ENCODE results near the gene FSCN2. TPM values are rescaled to one million over a fixed set of nuclear protein-coding genes. Genes with fewer than 3 reads are reported as not detected.

The FSCN2 gene
- total and polyA plus RNA-seq, 2 experiments from 2014 or later = 0.13 to 1.6 TPM

DNA sequence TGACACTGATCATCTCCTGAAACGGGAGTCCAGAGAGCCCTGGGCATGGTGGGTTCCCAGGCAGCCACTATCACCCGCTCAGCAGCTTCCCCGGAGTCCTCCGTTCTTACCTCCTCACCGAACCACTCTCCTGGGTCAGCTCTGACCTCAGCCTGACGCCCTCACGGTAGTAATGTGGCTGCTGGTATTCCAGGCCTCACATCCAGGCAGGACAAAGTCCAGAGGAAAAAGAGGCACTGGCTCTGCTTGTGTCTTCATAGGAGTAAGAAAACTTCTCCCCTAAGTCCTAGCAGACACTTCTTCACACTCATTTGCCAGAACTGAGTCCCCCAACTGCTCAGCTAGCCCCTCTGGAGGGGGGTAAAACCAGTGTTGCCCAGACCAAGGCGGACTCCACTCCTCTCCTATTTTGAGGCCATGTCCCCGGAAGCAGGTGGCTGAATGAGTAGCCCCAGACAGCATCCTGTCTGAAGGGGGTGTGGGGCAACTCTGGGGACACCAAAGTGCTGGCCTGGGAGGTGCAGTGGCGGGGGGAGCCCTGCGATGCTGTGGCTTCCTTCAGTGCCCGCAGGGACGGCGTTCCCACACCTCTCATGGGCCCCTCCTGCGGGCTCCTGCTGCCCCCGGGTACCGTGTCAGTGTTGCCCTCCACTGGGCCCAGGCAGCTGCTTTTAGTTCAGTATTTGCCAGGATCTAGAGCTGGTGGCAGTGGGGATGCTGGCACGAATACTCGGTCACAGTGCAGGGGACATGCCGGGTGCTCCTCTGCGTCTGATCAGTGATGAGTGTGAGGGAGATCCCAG, 5.4 kb downstream of the FSCN2 start:
- Histone ChIP-seq H3K79me2 (replicated peaks; ENCODE audit: insufficient read depth) (no peaks in the 10 kb centered on the region), H2AFZ (no peak overlapping the region), H3K27ac (ENCODE audit: low read depth) (no peak overlapping the region), H4K20me1 (replicated peaks; ENCODE audit: insufficient read depth) (no peaks in the 10 kb centered on the region), H3K4me1 (ENCODE audit: insufficient read depth) (no peaks in the 10 kb centered on the region), H3K4me2 (no peak overlapping the region), H3K9me2 (ENCODE audit: insufficient read depth) (0 out of 2 replicates have a peak, but pooled peaks cover 4% of the 10 kb centered on the region), H3K4me3 (no peak overlapping the region), H3K36me3 (ENCODE audit: insufficient read depth) (no peaks in the 10 kb centered on the region), H3F3A (replicated peaks; ENCODE audit: low read depth) (no peaks in the 10 kb centered on the region), H3K27me3 (ENCODE audit: insufficient read depth) (peaks cover 22% of the 10 kb centered on the region)
- peaks cover 7% of the 10 kb centered on the region for H3K4me1 Mint-ChIP-seq
- no peaks in the 10 kb centered on the region; the same call in 2 of the 3 replicates for H3K9me3 Mint-ChIP-seq
- no peak for DNase-seq (ENCODE audit: low spot score)
- no peak for ATAC-seq
- H3K36me3 Mint-ChIP-seq (ENCODE audit: low read depth) = no peaks in the 10 kb centered on the region
- H3K4me3 Mint-ChIP-seq = no peak overlapping the region
- no peak overlapping the region for H3K27ac Mint-ChIP-seq
- TF ChIP-seq, protein P1, sequence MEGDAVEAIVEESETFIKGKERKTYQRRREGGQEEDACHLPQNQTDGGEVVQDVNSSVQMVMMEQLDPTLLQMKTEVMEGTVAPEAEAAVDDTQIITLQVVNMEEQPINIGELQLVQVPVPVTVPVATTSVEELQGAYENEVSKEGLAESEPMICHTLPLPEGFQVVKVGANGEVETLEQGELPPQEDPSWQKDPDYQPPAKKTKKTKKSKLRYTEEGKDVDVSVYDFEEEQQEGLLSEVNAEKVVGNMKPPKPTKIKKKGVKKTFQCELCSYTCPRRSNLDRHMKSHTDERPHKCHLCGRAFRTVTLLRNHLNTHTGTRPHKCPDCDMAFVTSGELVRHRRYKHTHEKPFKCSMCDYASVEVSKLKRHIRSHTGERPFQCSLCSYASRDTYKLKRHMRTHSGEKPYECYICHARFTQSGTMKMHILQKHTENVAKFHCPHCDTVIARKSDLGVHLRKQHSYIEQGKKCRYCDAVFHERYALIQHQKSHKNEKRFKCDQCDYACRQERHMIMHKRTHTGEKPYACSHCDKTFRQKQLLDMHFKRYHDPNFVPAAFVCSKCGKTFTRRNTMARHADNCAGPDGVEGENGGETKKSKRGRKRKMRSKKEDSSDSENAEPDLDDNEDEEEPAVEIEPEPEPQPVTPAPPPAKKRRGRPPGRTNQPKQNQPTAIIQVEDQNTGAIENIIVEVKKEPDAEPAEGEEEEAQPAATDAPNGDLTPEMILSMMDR (conservative IDR thresholded peaks at IDR 0.05; ENCODE audit: low read depth in 2 of 2) = no peak
- TF ChIP-seq ZNF331 (CRISPR knock-in tag; IDR thresholded peaks at IDR 0.05; ENCODE audit: low read depth) (no peak), POLR2AphosphoS5 (IDR thresholded peaks at IDR 0.05; ENCODE audit: low read depth) (no peak), NANOG (IDR thresholded peaks at IDR 0.05; ENCODE audit: borderline replicate concordance) (no peak), STAT1 (IDR thresholded peaks at IDR 0.05; ENCODE audit: unreplicated experiment) (no peak)
- TF ChIP-seq, protein P2, sequence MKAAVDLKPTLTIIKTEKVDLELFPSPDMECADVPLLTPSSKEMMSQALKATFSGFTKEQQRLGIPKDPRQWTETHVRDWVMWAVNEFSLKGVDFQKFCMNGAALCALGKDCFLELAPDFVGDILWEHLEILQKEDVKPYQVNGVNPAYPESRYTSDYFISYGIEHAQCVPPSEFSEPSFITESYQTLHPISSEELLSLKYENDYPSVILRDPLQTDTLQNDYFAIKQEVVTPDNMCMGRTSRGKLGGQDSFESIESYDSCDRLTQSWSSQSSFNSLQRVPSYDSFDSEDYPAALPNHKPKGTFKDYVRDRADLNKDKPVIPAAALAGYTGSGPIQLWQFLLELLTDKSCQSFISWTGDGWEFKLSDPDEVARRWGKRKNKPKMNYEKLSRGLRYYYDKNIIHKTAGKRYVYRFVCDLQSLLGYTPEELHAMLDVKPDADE (IDR thresholded peaks at IDR 0.05) = no peak
- H3K27me3 Mint-ChIP-seq (ENCODE audit: insufficient read depth, low read depth, poor library complexity) = peaks cover 28% of the 10 kb centered on the region

DNA sequence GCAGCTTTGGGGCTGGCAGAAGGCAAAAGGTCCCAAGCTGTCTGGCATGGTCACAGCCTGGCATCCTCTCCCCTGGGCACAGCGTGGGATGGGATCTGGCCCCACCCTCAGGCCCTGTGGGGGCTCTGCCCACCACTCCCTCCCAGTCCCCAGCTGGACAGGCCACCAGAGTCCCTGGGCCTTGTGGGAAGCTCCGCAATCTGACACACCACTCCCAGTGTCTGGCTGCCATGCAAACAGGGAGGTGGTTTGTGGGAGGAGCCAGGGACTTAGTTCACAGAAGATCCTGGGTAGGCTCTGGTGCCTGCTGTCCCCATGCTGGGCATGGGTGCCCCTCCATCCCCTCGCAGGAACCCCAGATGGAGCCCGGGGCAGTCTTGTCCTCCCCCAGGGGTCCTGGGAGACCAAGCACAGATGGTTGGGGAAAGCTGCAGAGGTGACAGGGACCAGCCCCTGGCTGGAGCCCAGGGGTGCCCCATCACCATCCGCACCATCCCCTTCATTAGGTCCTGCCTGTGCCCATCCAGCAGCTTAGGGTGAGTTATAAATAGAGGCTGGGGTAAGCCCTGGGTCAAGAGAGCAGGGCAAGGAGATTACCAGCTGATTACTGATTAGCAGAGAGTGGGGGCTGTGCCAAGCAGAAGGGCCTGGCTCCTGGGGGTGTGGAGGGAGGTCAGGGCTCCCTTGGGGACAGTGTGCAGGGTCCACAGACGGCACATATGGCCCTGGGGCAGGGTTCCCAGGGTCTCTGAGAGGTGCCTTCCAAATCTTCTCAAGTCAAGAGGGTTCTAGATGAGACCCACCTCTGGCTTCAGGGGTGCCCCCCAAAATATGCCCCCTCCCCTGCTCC, 6.2 kb downstream of the FSCN2 start:
- 0 out of 2 replicates have a peak, but pooled peaks cover 4% of the 10 kb centered on the region for H3K9me2 ChIP-seq (ENCODE audit: insufficient read depth)
- H3K27ac Mint-ChIP-seq = no peak overlapping the region
- peaks cover 7% of the 10 kb centered on the region for H3K4me1 Mint-ChIP-seq
- H3K27ac ChIP-seq (ENCODE audit: low read depth) = no peak overlapping the region
- no peaks in the 10 kb centered on the region; the same call in 2 of the 3 replicates for H3K9me3 Mint-ChIP-seq
- no peaks in the 10 kb centered on the region for H3K79me2 ChIP-seq (replicated peaks; ENCODE audit: insufficient read depth)
- H3K4me3 Mint-ChIP-seq = no peak overlapping the region
- no peak overlapping the region for H2AFZ ChIP-seq
- no peaks in the 10 kb centered on the region for H3K36me3 ChIP-seq (ENCODE audit: insufficient read depth)
- no peak for DNase-seq (ENCODE audit: low spot score)
- no peaks in the 10 kb centered on the region for H3K36me3 Mint-ChIP-seq (ENCODE audit: low read depth)
- no peak for ATAC-seq
- H3K27me3 Mint-ChIP-seq (ENCODE audit: insufficient read depth, low read depth, poor library complexity) = peaks cover 25% of the 10 kb centered on the region
- no peak overlapping the region for H3K4me3 ChIP-seq
- H3K4me2 ChIP-seq = no peak overlapping the region
- no peaks in the 10 kb centered on the region for H3K4me1 ChIP-seq (ENCODE audit: insufficient read depth)
- H3F3A ChIP-seq (replicated peaks; ENCODE audit: low read depth) = no peaks in the 10 kb centered on the region
- peaks cover 22% of the 10 kb centered on the region for H3K27me3 ChIP-seq (ENCODE audit: insufficient read depth)
- H4K20me1 ChIP-seq (replicated peaks; ENCODE audit: insufficient read depth) = no peaks in the 10 kb centered on the region
- TF ChIP-seq NANOG (IDR thresholded peaks at IDR 0.05; ENCODE audit: borderline replicate concordance) (no peak), EZH2phosphoT487 (IDR thresholded peaks at IDR 0.05; ENCODE audit: unreplicated experiment) (no peak), JUNB (IDR thresholded peaks at IDR 0.05; ENCODE audit: unreplicated experiment) (no peak), STAT1 (IDR thresholded peaks at IDR 0.05; ENCODE audit: unreplicated experiment) (no peak), ZNF331 (CRISPR knock-in tag; IDR thresholded peaks at IDR 0.05; ENCODE audit: low read depth) (no peak)
- TF ChIP-seq, protein P1 (conservative IDR thresholded peaks at IDR 0.05; ENCODE audit: low read depth in 2 of 2) = no peak
